GM20431 (cell line): ENCODE measurements around the gene NCLN.
"Not testable (repeated sequence)": the region's sequence is repeated elsewhere in the genome, so short reads cannot be mapped to it uniquely, and the experiment has no call there.

Experiments used
- in situ Hi-C: fragments of 300-500 bp; cut with MseI, MboI; formaldehyde crosslinking; loops from one replicate; pipeline ENCODE4 v1.15.0; 2020; ENCODE audit warnings: low sequenced_read_pairs; ENCODE audit not compliant: unreplicated experiment

NCLN gene

GRCh38 chr19:3196064-3196932, 10.6 kb downstream of the NCLN start:
- in situ Hi-C loops: no loop called here

DNA sequence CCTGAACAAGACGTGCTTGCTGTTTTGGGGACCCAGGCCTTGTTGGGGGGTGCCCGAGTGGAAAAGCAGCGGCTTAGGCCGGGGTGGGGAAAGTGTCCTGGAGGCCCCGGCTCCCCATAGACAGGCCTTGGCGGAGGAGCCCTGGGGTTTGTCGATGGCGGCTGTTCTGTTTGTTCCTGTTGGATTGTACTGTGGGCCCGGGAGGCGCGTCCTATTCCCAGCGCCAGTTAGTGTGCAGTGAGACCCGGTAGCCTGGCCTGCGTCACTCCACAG, 11.1 kb downstream of the NCLN start:
- in situ Hi-C loops: no loop called here

DNA sequence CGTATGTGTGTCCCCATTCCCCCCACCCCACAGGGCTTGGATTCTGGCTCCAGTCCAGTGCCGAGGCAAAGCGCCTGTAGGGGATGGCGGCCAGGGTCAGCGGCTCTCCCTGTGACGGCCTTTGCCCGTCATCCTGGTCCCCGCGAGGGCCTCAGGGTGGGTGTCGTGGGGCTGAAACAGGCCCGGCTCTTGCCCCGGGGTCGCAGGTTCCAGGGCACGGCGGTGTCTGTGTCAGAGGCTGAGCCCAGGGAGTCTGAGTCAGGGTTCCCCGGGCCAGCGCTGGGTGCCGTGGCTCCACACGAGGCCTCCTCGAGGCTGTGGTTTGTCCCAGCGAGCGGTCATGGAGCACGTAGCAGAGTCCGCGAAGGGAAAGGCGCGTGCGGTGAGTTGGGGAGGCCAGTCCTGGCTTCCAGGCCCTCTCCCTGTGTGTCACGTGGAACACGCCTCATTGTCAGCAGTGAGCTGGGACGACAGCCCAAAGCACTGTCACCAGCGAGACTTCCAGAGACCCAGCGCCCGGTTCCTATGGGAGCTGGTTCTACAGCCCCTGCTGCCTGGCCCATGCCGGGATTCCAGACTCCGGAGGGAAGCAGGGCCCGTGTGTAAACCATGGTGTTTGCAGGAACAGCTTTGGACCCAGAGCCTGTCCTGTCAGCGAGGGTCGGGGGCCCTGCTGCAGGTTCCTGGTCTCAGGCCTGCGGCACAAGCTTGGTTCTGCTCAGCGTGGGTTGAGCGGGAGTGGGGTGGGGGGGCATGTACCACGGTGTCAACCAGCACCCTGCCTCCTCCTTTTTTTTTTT, 13.4 kb downstream of the NCLN start:
- in situ Hi-C loops: no loop called here

- in situ Hi-C loops: no loop called here
Observed at GRCh38 chr19:3201072-3201700, 15.5 kb downstream of the NCLN start.

DNA sequence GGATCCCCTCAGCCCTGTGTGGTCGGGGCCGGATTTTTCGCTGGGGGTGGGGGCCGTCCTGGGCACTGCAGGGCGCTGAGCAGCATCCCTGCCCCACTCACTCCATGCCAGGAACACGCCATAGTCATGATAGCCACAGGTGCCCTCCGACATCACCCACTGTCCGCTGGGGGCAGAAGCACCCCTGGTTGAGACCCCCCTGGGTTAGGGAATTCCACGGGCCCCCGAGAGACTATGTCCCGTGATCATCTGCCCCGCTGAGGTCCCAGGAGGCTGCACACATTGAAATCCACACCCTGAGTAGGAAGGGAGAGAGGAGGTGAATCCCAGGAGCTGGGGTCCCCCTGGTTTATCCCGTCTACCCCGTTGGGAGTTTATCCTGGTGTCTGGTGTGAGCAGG, 16.2 kb downstream of the NCLN start:
- in situ Hi-C loops: no loop called here

GRCh38 chr19:3202346-3202745, 16.6 kb downstream of the NCLN start:
- in situ Hi-C loops: no loop called here

GRCh38 chr19:3202895-3203294, 17.2 kb downstream of the NCLN start:
- in situ Hi-C loops: not testable (repeated sequence)

DNA sequence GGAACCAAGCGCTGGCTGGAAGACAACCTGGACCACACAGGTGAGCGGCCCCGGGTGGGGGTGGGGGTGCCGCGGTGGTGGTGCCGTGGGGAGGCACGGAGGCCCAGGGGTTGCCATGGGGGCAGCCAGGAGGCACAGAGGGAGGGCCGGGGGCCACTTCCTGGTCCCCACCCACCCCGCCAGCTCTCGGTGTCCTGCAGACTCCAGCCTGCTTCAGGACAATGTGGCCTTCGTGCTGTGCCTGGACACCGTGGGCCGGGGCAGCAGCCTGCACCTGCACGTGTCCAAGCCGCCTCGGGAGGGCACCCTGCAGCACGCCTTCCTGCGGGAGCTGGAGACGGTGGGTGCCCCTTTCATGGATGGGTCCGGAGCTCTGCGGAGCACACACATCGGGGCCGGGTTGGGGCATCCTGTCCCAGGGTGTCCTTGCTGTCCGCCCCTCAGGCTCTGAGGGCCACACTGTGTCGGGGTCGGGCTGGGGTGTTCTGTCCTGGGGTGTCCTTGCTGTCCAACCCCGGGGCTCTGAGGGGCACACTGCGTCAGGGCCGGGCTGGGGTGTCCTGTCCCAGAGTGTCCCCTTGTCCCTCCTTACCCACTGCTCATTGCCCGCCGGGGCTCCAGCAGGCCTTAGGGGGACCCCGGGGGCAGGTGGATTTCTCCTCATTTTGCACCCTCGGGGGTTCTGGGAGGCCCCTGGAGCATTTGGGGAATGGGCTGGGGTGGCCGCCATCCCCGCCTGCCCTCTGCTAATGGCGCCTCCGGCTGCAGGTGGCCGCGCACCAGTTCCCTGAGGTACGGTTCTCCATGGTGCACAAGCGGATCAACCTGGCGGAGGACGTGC, 18.3 kb downstream of the NCLN start:
- in situ Hi-C loops: no loop called here

DNA sequence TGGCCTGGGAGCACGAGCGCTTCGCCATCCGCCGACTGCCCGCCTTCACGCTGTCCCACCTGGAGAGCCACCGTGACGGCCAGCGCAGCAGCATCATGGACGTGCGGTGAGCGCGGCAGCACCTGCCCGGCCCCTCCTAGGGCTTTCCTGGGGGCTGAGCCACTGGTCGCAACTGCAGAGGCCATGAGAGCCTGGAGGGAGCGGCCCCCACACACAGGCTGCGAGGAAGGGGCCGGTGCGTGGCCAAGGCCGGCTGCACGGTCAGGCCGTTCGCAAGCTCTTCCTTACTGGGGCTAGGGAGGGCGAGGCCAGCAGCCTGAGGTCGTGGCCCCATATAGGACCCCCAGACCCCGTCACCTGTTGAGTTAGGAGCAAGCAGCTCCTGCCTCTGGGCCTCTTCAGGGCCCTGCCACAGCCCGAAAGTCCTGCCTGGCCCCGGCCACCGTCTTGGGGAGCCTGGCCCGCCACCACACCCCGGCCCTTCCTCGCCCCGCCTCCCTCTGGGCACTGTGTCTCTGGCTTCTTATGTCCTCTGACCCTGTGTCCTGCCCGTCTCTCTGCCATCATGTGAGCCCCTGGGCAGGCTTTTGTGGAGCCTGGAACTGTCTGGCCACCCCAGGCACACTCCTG, 19.0 kb downstream of the NCLN start:
- in situ Hi-C loops: no loop called here

DNA sequence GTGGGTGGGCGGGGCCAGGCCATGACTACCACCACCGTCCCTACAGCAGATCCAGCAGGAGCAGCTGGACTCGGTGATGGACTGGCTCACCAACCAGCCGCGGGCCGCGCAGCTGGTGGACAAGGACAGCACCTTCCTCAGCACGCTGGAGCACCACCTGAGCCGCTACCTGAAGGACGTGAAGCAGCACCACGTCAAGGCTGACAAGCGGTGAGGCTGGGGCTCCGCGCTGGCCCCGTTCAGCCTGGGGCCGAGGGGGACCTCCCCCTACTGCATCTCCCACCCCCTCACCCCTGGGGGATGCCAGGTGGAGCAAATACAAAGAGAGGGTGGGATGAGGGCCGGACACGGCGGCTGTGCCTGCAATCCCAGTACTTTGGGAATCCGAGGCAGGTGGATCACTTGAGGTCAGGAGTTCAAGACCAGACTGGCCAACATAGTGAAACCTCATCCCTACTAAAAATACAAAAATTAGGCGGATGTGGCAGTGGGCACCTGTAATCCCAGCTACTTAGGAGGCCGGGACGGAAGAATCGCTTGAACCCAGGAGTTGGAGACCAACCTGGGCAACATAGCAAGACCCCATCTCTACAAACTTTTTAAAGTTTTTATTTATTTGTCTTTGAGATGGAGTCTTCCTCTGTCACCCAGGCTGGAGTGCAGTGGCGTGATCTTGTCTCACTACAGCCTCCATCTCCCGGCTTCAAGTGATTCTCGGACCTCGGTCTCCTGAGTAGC, 20.7 kb downstream of the NCLN start:
- in situ Hi-C loops: no loop called here

DNA sequence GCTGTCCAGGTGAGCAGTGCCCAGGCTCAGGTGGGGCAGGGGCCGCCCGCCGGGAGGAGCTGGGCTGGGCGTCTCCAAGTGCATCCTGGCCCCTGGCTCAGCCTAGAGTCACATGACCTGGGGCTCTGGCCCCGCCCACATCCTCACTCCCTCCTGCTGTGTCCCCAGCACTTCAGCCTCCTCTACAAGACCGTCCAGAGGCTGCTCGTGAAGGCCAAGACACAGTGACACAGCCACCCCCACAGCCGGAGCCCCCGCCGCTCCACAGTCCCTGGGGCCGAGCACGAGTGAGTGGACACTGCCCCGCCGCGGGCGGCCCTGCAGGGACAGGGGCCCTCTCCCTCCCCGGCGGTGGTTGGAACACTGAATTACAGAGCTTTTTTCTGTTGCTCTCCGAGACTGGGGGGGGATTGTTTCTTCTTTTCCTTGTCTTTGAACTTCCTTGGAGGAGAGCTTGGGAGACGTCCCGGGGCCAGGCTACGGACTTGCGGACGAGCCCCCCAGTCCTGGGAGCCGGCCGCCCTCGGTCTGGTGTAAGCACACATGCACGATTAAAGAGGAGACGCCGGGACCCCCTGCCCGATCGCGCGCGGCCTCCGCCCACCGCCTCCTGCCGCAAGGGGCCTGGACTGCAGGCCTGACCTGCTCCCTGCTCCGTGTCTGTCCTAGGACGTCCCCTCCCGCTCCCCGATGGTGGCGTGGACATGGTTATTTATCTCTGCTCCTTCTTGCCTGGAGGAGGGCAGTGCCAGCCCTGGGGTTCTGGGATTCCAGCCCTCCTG, 21.9 kb downstream of the NCLN start:
- in situ Hi-C loops: no loop called here

DNA sequence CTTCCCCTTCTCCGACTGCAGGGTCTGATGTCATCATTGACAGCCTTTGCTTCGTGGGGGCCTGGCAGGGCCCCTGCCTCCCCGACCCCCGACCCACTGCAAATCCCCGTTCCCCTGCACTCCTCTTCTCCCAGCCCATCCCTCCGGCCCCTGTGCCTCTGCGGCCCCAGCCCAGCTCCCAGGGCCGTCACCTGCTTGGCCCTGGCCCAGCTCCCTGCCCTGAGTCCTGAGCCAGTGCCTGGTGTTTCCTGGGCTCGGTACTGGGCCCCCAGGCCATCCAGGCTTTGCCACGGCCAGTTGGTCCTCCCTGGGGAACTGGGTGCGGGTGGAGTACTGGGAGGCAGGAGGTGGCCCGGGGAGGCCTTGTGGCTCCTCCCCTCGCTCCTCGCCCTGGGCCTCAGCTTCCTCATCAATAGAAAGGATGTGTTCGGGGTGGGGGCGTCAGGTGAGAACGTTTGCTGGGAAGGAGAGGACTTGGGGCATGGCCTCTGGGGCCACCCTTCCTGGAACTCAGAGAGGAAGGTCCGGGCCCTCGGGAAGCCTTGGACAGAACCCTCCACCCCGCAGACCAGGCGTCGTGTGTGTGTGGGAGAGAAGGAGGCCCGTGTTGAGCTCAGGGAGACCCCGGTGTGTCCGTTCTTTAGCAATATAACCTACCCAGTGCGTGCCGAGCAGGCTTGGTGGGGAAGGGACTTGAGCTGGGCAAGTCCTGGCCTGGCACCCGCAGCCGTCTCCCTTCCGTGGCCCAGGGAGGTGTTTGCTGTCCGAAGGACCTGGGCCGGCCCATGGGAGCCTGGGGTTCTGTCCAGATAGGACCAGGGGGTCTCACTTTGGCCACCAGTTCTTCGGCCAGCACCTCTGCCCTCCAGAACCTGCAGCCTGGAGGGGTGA, 22.8 kb downstream of the NCLN start:
- in situ Hi-C loops: no loop called here

- in situ Hi-C loops: no loop called here
Observed at GRCh38 chr19:3210347-3211017, 24.8 kb downstream of the NCLN start.

DNA sequence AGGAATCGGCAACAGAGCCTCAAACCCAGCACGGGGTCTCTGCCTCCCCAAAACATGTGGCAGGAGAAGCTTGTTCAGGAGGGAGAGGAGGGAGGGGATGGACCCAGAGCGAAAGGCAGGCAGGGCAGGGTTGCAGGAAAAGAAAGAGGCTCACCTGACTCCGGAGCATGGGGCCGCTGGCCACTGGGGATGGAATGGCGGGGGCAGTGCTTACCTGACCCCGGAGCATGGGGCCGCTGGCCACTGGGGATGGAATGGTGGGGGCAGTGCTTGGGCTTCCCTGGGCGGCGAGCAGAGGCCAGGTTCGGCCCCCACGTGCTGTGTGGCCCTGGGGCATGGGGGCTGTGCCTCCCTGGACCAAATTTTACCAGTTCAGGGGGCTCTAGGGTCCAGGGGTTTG, 25.5 kb downstream of the NCLN start:
- in situ Hi-C loops: no loop called here

GRCh38 chr19:3213159-3213558, 27.4 kb downstream of the NCLN start:
- in situ Hi-C loops: no loop called here

DNA sequence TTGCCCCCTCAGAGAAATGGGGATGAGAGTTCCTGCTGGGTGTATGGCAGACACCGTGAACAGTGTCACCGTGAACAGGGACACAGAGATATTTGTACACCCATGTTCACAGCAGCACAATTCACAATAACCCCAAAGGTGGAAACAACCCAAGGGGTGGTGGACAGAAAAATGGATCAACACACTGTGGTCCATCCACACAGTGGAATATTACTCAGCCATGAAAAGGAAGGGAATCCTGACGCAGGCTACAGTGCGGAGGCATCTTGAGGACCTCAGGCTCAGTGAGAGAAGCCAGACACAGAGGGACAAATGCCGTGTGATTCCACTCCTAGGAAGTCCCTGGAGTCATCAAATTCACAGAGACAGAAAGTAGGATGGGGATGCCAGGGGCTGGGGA, 31.1 kb downstream of the NCLN start:
- in situ Hi-C loops: no loop called here

DNA sequence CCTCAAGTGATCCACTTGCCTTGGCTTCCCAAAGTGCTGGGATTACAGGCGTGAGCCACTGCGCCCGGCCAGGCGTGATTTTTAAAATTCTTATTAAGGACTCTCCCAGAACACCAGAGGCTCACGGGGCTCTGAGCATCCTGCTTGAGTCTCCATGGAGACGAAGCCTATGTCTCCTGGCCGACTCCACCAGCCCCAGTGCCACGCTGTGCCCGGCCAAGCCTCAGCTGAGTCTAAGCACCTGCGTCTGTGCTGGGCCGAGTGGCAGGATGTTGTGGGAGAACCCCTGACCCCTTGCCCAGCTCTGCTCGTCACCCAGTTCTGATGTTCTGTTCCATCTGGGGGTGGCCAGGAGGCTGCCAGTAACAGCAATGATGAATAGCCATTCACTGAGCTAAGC, 34.8 kb downstream of the NCLN start:
- in situ Hi-C loops: no loop called here
